SW480 (cell line): ENCODE measurements around the gene ITGA2.
"Not testable (repeated sequence)": the region's sequence is repeated elsewhere in the genome, so short reads cannot be mapped to it uniquely, and the experiment has no call there.

ENCODE experiments used
- DNase-seq: peaks from one replicate; pipeline ENCODE4 v3.0.0-alpha.2; 2016; ENCODE audit warnings: low spot score

The ITGA2 gene

GRCh38 chr5:53100606-53101005, 111.5 kb downstream of the ITGA2 start:
- DNase-seq, result no peak

GRCh38 chr5:53105611-53106300, 116.6 kb downstream of the ITGA2 start:
- no peak for DNase-seq

- DNase-seq, result peak; percentile 33
These were observed 119.9 kb downstream of the ITGA2 start for GRCh38 chr5:53109056-53109442.

GRCh38 chr5:53109443-53110127, 120.4 kb downstream of the ITGA2 start, which contains the start of gene MOCS2:
MOCS2 (minus strand) TSS chr5:53109757; CDS start chr5:53107174, 2,583 bp downstream.
- peak; percentile 84 for DNase-seq

GRCh38 chr5:53110156-53110555, 121.0 kb downstream of the ITGA2 start:
- no peak for DNase-seq

- DNase-seq, result no peak
These were observed 122.0 kb downstream of the ITGA2 start for GRCh38 chr5:53111139-53111538.

GRCh38 chr5:53112307-53112706, 123.2 kb downstream of the ITGA2 start:
- not testable (repeated sequence) for DNase-seq

- no peak for DNase-seq
These were observed 123.8 kb downstream of the ITGA2 start for GRCh38 chr5:53112909-53113308.

- DNase-seq, result no peak
These were observed 124.8 kb downstream of the ITGA2 start for GRCh38 chr5:53113947-53114346.

- DNase-seq, result no peak
These were observed 125.8 kb downstream of the ITGA2 start for GRCh38 chr5:53114988-53115387.

- DNase-seq, result no peak
These were observed 127.4 kb downstream of the ITGA2 start for GRCh38 chr5:53116597-53116996.

- no peak for DNase-seq
These were observed 129.7 kb downstream of the ITGA2 start for GRCh38 chr5:53118879-53119278.

- DNase-seq, result no peak
These were observed 131.0 kb downstream of the ITGA2 start for GRCh38 chr5:53120165-53120564.

- DNase-seq, result no peak
These were observed 134.6 kb downstream of the ITGA2 start for GRCh38 chr5:53123702-53124101.

GRCh38 chr5:53126521-53126920, 137.4 kb downstream of the ITGA2 start:
- DNase-seq, result no peak

- no peak for DNase-seq
These were observed 138.0 kb downstream of the ITGA2 start for GRCh38 chr5:53127107-53127506.

GRCh38 chr5:53128481-53128880, 139.3 kb downstream of the ITGA2 start:
- no peak for DNase-seq

- DNase-seq, result no peak
These were observed 141.1 kb downstream of the ITGA2 start for GRCh38 chr5:53130266-53130665.

GRCh38 chr5:53133020-53133419, 143.9 kb downstream of the ITGA2 start:
- no peak for DNase-seq
